Testis (tissue), 2 donors: ENCODE results near the gene MACROD2.

Experiments used
- POLR2A ChIP-seq: fragments of 450-650 bp; IDR thresholded peaks from one replicate; pipeline ENCODE4 v1.6.1; 2017; ENCODE audit warnings: antibody characterized with exemption, mild to moderate bottlenecking, moderate library complexity
- TF ChIP-seq, protein P1 (sequence below), 3 experiments: fragments of 450-650 bp in 2 of 3; fragments of 200-600 bp in 1 of 3; sonication (generic) in 1 of 3; IDR thresholded peaks; one replicate each; pipeline ENCODE4 v1.5.1; 2016 to 2019; ENCODE audit warnings: antibody characterized with exemption in 3 of 3, mild to moderate bottlenecking in 2 of 3, moderate library complexity in 1 of 3

DNA sequence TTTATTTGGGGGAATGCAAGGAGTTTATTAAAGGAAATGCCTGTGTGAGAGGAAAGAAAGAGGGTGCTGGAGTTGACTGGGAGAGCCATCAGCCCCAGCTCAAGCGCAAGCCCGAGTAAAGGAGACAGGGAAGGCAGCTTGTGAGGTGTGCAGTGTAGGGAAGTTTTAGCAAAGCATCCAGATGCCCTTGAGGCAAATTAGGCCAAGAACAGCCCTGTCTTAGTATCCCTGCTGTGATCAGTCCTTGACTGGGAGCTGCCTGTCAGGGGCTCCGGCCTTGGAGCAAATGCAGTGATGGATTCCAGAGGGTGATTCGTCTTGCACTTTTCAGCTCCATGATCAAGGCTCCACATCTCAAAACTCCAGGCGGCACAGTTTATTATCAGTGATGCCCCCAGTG is 2016.2 kb downstream of the MACROD2 start:
- TF ChIP-seq, protein P1, sequence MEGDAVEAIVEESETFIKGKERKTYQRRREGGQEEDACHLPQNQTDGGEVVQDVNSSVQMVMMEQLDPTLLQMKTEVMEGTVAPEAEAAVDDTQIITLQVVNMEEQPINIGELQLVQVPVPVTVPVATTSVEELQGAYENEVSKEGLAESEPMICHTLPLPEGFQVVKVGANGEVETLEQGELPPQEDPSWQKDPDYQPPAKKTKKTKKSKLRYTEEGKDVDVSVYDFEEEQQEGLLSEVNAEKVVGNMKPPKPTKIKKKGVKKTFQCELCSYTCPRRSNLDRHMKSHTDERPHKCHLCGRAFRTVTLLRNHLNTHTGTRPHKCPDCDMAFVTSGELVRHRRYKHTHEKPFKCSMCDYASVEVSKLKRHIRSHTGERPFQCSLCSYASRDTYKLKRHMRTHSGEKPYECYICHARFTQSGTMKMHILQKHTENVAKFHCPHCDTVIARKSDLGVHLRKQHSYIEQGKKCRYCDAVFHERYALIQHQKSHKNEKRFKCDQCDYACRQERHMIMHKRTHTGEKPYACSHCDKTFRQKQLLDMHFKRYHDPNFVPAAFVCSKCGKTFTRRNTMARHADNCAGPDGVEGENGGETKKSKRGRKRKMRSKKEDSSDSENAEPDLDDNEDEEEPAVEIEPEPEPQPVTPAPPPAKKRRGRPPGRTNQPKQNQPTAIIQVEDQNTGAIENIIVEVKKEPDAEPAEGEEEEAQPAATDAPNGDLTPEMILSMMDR (IDR thresholded peaks at IDR 0.05), result no peak
- no peak for TF ChIP-seq POLR2A
